Keratinocyte (primary cell): Measurements from ENCODE around the gene PARD3. TPM values are rescaled to one million over a fixed set of nuclear protein-coding genes. Genes with fewer than 3 reads are reported as not detected.

Experiments used
- DNase-seq: peaks from one replicate; pipeline ENCODE4 v3.0.0-alpha.2; 2011; ENCODE audit warnings: low read depth, missing footprints, low spot score
- FAIRE-seq: peaks from 2 replicates; lab custom pipeline; 2011; peaks lifted over from hg19 to GRCh38; lab: Jason Lieb, UNC
- H2AFZ ChIP-seq: 2 replicates; pipeline ENCODE4 v1.6.0; 2012; ENCODE audit warnings: low read length, control low read depth, inconsistent platforms; ENCODE audit not compliant: control insufficient read depth
- H3K27ac ChIP-seq: 2 replicates; pipeline ENCODE4 v1.5.1; 2011; ENCODE audit warnings: low read length; ENCODE audit not compliant: control insufficient read depth, insufficient read depth
- H3K27me3 ChIP-seq: 3 replicates; pipeline ENCODE4 v1.6.0; 2011; ENCODE audit warnings: low read length; ENCODE audit not compliant: control insufficient read depth, insufficient read depth; ENCODE audit errors: extremely low read depth
- H3K36me3 ChIP-seq, 2 experiments: 2 replicates in 1 of 2; 3 replicates in 1 of 2; pipeline ENCODE4 v1.5.1; 2011; ENCODE audit warnings: low read length in 2 of 2, mild to moderate bottlenecking in 1 of 2; ENCODE audit not compliant: control insufficient read depth in 2 of 2, insufficient read depth in 2 of 2; ENCODE audit errors: extremely low read depth in 1 of 2
- H3K4me1 ChIP-seq: 3 replicates; pipeline ENCODE4 v1.5.1; 2011; ENCODE audit warnings: low read length; ENCODE audit not compliant: control insufficient read depth, insufficient read depth; ENCODE audit errors: extremely low read depth
- H3K4me2 ChIP-seq: 3 replicates; pipeline ENCODE4 v1.6.0; 2011; ENCODE audit warnings: low read depth, low read length; ENCODE audit not compliant: control insufficient read depth, insufficient read depth; ENCODE audit errors: extremely low read depth
- H3K4me3 ChIP-seq, 3 experiments: fragments of 200-600 bp in 1 of 3; sonication (generic) in 1 of 3; 2 replicates in 2 of 3; 3 replicates in 1 of 3; pipeline ENCODE4 v1.5.1; 2011 to 2016; ENCODE audit warnings: low read length in 3 of 3, mild to moderate bottlenecking in 3 of 3, control low read depth in 2 of 3, inconsistent platforms in 1 of 3, low read depth in 1 of 3, mixed read lengths in 1 of 3, mixed run types in 1 of 3, moderate library complexity in 1 of 3; ENCODE audit not compliant: control insufficient read depth in 2 of 3, insufficient read depth in 2 of 3; ENCODE audit errors: extremely low read depth in 1 of 3
- H3K79me2 ChIP-seq: 2 replicates; pipeline ENCODE4 v1.6.0; 2012; ENCODE audit warnings: low read length; ENCODE audit not compliant: control insufficient read depth, insufficient read depth
- H3K9ac ChIP-seq: 3 replicates; pipeline ENCODE4 v1.6.0; 2011; ENCODE audit warnings: low read length; ENCODE audit not compliant: control insufficient read depth, insufficient read depth; ENCODE audit errors: extremely low read depth
- H3K9me1 ChIP-seq: 3 replicates; pipeline ENCODE4 v1.6.0; 2011; ENCODE audit warnings: low read length; ENCODE audit not compliant: control insufficient read depth, insufficient read depth; ENCODE audit errors: extremely low read depth
- H3K9me3 ChIP-seq: 2 replicates; pipeline ENCODE4 v1.5.1; 2012; ENCODE audit warnings: low read depth, low read length; ENCODE audit not compliant: control insufficient read depth
- H4K20me1 ChIP-seq: 3 replicates; pipeline ENCODE4 v1.6.0; 2011; ENCODE audit warnings: low read length; ENCODE audit not compliant: control insufficient read depth, insufficient read depth; ENCODE audit errors: extremely low read depth
- EZH2 ChIP-seq: IDR thresholded peaks from one replicate; pipeline ENCODE4 v1.6.1; 2012; ENCODE audit warnings: inconsistent platforms, mild to moderate bottlenecking, low read length, moderate library complexity
- dilution Hi-C: fragments of 300-500 bp; cut with MboI; formaldehyde crosslinking; loops from one replicate; pipeline ENCODE4 v1.7.0; 2020; ENCODE audit warnings: low sequenced_read_pairs; ENCODE audit not compliant: extremely low pct_ligation_motif_present
- polyA plus RNA-seq, 5 experiments: library from polyadenylated mRNA; depleted of rRNA in 3 of 5; stranded (reverse) in 3 of 5; stranded (forward) in 1 of 5; unstranded in 1 of 5; fragments of >200 nt; gene quantifications; 1 replicate in 1 of 5; 2 replicates in 3 of 5; 3 replicates in 1 of 5; pipeline versions ENCODE4 v1.2.1 to v1.2.3, GENCODE V29; 2011 to 2012; ENCODE audit warnings: missing spikeins in 2 of 5, low read depth in 1 of 5, low replicate concordance in 1 of 5
- TF ChIP-seq, protein P1 (sequence below), 3 experiments: IDR thresholded peaks in 1 of 3; conservative IDR thresholded peaks in 1 of 3; optimal IDR thresholded peaks in 1 of 3; 2 replicates in 2 of 3; 3 replicates in 1 of 3; pipeline versions ENCODE3 to v1.5.1; 2011; ENCODE audit warnings: low read length in 3 of 3, mild to moderate bottlenecking in 3 of 3, moderate library complexity in 2 of 3, control low read depth in 1 of 3, inconsistent platforms in 1 of 3; ENCODE audit not compliant: insufficient read depth in 2 of 3; ENCODE audit errors: extremely low read depth in 1 of 3

Gene PARD3
- polyA plus RNA-seq, 1 donor (not counting 4 experiments of a cell fraction or from before 2014, with no cell fraction given) = 46.4 TPM

DNA sequence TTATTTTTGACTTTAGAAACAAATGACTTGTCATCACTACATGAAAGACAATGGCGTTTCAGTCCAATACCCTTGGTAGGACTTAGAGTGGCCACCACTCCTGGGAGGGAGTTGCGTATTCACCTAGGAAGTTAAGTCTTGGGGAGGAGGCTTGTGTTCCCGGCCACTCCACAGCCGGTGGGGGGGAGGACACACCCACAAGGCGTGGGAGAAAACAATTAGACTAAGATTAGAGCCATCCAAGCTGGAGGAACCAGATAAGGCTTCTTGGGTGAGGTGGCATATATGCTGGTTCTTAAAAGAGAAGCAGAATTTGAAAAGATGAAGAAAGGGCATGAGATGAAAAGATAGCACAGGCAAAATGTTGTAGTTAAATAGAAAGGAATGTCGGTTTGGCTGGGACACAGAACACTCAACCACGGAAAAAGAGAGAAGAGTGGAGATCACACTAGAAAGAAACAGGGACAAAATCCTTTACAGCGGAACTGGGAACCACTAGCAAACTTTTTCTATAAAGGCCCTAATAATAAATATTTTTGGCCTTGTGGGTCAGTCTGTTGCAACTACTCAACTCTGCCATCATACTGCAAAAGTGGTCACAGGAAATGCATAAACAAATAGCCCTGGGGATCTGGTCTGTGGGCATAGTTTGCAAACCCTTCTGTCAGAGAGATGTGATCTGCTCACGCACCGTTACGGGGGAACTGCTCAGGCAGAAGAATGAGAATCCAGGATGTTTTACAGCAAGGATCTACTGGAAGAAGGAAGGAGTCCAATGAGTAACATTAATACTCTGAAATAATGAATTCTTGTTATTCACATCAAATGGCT, 651.8 kb downstream of the PARD3 start:
- Histone ChIP-seq H3K9ac (no peak overlapping the region), H3K27ac (no peak overlapping the region), H4K20me1 (no peaks in the 10 kb centered on the region), H3K4me2 (no peak overlapping the region), H2AFZ (no peak overlapping the region), H3K36me3 (no peaks in the 10 kb centered on the region), H3K4me1 (peaks cover 11% of the 10 kb centered on the region), H3K9me3 (no peaks in the 10 kb centered on the region), H3K4me3 (no peak overlapping the region), H3K79me2 (no peaks in the 10 kb centered on the region), H3K9me1 (no peaks in the 10 kb centered on the region), H3K27me3 (no peaks in the 10 kb centered on the region)
- DNase-seq (no peak), FAIRE-seq (no peak)
- no peak for TF ChIP-seq EZH2
- TF ChIP-seq, protein P1, sequence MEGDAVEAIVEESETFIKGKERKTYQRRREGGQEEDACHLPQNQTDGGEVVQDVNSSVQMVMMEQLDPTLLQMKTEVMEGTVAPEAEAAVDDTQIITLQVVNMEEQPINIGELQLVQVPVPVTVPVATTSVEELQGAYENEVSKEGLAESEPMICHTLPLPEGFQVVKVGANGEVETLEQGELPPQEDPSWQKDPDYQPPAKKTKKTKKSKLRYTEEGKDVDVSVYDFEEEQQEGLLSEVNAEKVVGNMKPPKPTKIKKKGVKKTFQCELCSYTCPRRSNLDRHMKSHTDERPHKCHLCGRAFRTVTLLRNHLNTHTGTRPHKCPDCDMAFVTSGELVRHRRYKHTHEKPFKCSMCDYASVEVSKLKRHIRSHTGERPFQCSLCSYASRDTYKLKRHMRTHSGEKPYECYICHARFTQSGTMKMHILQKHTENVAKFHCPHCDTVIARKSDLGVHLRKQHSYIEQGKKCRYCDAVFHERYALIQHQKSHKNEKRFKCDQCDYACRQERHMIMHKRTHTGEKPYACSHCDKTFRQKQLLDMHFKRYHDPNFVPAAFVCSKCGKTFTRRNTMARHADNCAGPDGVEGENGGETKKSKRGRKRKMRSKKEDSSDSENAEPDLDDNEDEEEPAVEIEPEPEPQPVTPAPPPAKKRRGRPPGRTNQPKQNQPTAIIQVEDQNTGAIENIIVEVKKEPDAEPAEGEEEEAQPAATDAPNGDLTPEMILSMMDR (optimal IDR thresholded peaks at IDR 0.05 in 1 of 3, IDR thresholded peaks at IDR 0.05 in 1 of 3, conservative IDR thresholded peaks at IDR 0.05 in 1 of 3; ENCODE audit: extremely low read depth in 1 of 3, insufficient read depth in 2 of 3, low read length in 3 of 3) = no peak
- dilution Hi-C loops = no loop called here

DNA sequence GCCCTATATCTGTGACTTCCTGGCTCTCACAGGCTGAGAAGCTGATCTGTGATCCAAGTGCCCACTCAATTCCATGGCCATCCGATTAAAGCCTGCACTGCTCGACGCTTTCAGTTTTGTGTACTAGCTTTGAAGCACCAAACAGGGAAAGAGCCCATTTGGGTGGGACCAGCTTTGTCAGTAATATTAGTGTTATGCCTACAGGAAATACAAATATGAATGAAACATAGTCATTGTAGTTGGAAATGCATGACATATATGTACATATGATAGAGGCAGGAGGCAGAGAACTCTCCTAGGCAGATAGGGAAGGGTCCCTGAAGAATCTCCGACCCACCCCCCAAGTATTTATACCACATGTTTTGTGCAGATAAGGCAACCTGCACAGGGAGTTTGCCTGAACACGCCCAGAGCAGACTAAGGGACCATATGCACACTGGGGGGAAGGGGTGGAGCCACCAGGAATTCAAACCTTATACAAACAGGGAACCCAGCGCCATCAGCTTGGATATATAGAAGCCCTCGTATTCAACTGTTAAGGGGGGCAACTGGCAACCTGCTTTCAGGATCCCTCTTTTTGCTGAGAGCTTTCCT, 653.2 kb downstream of the PARD3 start:
- Histone ChIP-seq H4K20me1 (no peaks in the 10 kb centered on the region), H3K9ac (no peak overlapping the region), H3K79me2 (no peaks in the 10 kb centered on the region), H3K27ac (no peak overlapping the region), H3K36me3 (no peaks in the 10 kb centered on the region), H3K27me3 (no peaks in the 10 kb centered on the region), H3K4me1 (peaks cover 19% of the 10 kb centered on the region), H3K4me2 (no peak overlapping the region), H3K4me3 (no peak overlapping the region), H3K9me3 (no peaks in the 10 kb centered on the region), H2AFZ (no peak overlapping the region), H3K9me1 (no peaks in the 10 kb centered on the region)
- DNase-seq (no peak), FAIRE-seq (no peak)
- dilution Hi-C loops = no loop called here
- TF ChIP-seq, protein P1 (optimal IDR thresholded peaks at IDR 0.05 in 1 of 3, IDR thresholded peaks at IDR 0.05 in 1 of 3, conservative IDR thresholded peaks at IDR 0.05 in 1 of 3; ENCODE audit: extremely low read depth in 1 of 3, insufficient read depth in 2 of 3, low read length in 3 of 3) = no peak
- TF ChIP-seq EZH2 = no peak
